Transverse colon (tissue), 3 donors: ENCODE measurements around the gene CDKAL1.

ENCODE experiments used
- CTCF ChIP-seq, 5 experiments: fragments of 200-600 bp in 3 of 5; fragments of 450-650 bp in 2 of 5; sonication (generic) in 3 of 5; IDR thresholded peaks; 1 replicate in 2 of 5; 2 replicates in 3 of 5; pipeline ENCODE4 v1.5.1; 2016 to 2017; ENCODE audit warnings: antibody characterized with exemption in 5 of 5, inconsistent platforms in 3 of 5, mild to moderate bottlenecking in 2 of 5, moderate library complexity in 1 of 5
- POLR2A ChIP-seq: fragments of 450-650 bp; IDR thresholded peaks from one replicate; pipeline ENCODE4 v1.6.1; 2016; ENCODE audit warnings: antibody characterized with exemption, mild to moderate bottlenecking, moderate library complexity

- no peak for TF ChIP-seq POLR2A
- TF ChIP-seq CTCF (IDR thresholded peaks at IDR 0.05), result no peak
These were observed 665.0 kb downstream of the CDKAL1 start for GRCh38 chr6:21199262-21199661.
